Parathyroid adenoma (tissue), 2 donors: Measurements from ENCODE around the gene CLCN2.
A peak's percentile ranks its signal among the peaks of the same experiment; 100 is the strongest.

Experiments used
- H2AFZ ChIP-seq: fragments of 300-600 bp; sonication (generic); one replicate; pipeline ENCODE4 v1.7.0; 2017; ENCODE audit warnings: antibody characterized with exemption, mild to moderate bottlenecking
- H3K27ac ChIP-seq: fragments of 300-600 bp; sonication (generic); one replicate; pipeline ENCODE4 v1.7.0; 2017
- H3K27me3 ChIP-seq: fragments of 300-600 bp; sonication (generic); one replicate; pipeline ENCODE4 v1.7.0; 2017; ENCODE audit warnings: low read length; ENCODE audit not compliant: control insufficient read depth, insufficient read depth
- H3K36me3 ChIP-seq: fragments of 300-600 bp; sonication (generic); one replicate; pipeline ENCODE4 v1.7.0; 2017; ENCODE audit warnings: low read length; ENCODE audit not compliant: control insufficient read depth, insufficient read depth
- H3K4me1 ChIP-seq: fragments of 300-600 bp; sonication (generic); one replicate; pipeline ENCODE4 v1.7.0; 2017; ENCODE audit warnings: control low read depth
- H3K4me2 ChIP-seq: fragments of 300-600 bp; sonication (generic); one replicate; pipeline ENCODE4 v1.7.0; 2017; ENCODE audit warnings: low read length
- H3K4me3 ChIP-seq: fragments of 300-600 bp; sonication (generic); one replicate; pipeline ENCODE4 v1.7.0; 2017; ENCODE audit warnings: low read depth, low read length
- H3K79me2 ChIP-seq: fragments of 300-600 bp; sonication (generic); one replicate; pipeline ENCODE4 v1.7.0; 2017; ENCODE audit warnings: control low read depth
- H3K9ac ChIP-seq: fragments of 300-600 bp; sonication (generic); one replicate; pipeline ENCODE4 v1.7.0; 2017; ENCODE audit warnings: mild to moderate bottlenecking
- H3K9me3 ChIP-seq: fragments of 300-600 bp; sonication (generic); one replicate; pipeline ENCODE4 v1.7.0; 2017; ENCODE audit warnings: low read length; ENCODE audit not compliant: control insufficient read depth
- TF ChIP-seq, protein P1 (sequence below): fragments of 300-600 bp; sonication (generic); IDR thresholded peaks from one replicate; pipeline ENCODE4 v1.7.0; 2017; ENCODE audit warnings: antibody characterized with exemption, mild to moderate bottlenecking
- donor health status: primary hyperparathyroidism.

Gene CLCN2

DNA sequence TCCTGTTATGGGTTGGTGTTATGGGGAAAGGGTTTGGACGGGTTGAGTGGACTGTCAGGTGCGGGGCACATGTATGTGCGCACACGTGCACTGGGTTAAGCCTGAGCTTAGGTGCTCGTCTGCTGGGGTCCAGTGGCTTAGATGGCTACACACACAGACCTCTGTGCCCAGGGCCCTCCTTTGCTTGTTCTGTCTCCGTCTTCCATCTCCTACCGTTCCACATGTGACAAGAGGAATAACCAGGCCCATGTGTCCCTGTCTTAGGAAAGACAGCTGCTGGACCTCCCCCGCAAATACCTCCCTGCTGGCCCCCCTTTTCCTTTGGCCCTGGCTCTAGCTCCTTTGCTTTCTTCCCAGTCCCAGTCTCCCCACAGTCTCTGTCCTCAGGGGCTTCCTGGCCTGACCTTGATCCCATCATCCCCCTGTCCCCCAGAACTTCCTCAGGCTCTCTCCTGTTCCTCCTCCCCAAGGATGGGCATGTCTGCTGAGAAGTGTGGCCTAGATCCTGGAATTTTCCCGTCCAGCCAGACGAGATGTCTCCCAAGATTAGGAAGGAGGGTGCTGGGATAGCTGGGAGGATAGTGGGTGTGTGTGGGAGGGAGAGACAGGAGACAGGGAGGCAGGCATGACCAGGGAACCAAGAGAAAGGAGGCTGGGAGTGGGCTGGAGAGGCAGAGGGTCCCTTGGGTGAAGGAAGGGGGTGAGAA lies 17.4 kb upstream of the CLCN2 start:
- Histone ChIP-seq H3K9ac (no peak overlapping the region), H3K4me3 (no peak overlapping the region), H3K9me3 (no peaks in the 10 kb centered on the region), H3K79me2 (no peaks in the 10 kb centered on the region), H3K4me1 (no peaks in the 10 kb centered on the region), H2AFZ (peak overlapping the region; percentile 22), H3K4me2 (no peak overlapping the region), H3K27ac (peak overlapping the region; percentile 42), H3K27me3 (no peaks in the 10 kb centered on the region), H3K36me3 (no peaks in the 10 kb centered on the region)
- TF ChIP-seq, protein P1, sequence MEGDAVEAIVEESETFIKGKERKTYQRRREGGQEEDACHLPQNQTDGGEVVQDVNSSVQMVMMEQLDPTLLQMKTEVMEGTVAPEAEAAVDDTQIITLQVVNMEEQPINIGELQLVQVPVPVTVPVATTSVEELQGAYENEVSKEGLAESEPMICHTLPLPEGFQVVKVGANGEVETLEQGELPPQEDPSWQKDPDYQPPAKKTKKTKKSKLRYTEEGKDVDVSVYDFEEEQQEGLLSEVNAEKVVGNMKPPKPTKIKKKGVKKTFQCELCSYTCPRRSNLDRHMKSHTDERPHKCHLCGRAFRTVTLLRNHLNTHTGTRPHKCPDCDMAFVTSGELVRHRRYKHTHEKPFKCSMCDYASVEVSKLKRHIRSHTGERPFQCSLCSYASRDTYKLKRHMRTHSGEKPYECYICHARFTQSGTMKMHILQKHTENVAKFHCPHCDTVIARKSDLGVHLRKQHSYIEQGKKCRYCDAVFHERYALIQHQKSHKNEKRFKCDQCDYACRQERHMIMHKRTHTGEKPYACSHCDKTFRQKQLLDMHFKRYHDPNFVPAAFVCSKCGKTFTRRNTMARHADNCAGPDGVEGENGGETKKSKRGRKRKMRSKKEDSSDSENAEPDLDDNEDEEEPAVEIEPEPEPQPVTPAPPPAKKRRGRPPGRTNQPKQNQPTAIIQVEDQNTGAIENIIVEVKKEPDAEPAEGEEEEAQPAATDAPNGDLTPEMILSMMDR: no peak

DNA sequence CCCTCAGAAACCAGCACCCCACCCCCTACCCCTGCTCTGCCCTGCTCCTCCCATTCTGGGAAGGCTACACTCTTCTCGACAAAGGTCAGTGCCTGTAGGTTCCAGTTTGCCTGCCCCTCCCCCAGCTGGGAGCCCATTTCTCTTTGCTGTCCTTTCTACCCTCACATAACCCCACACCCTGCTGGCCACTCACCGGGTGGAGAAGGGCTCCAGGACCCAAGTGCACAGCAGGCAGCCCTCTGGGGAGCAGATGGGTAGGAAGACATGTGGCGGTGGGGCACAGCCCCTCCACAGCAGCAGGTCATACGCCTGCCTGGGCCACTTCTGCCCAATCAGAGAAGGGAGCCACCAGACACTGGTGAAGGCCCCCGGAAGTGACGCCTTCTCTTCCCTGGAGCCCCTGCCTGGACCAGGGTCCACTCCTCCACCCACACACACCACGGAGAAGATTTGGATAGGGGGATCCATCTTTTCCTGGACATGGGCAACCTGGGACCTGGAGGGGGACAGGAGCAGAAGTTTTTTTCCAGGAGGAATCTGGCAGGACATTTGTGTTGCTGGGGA lies 16.6 kb upstream of the CLCN2 start, which contains the start of gene THPO:
Gene THPO (minus strand): TSS at position 326 of the 564 bp plus-strand sequence. CDS start 1,948 bp downstream, outside the sequence.
- no peaks in the 10 kb centered on the region for H3K36me3 ChIP-seq
- no peak within 1 kb of the TSS for H3K9ac ChIP-seq
- peak within 1 kb of the TSS; percentile 22 for H2AFZ ChIP-seq
- H3K9me3 ChIP-seq: no peaks in the 10 kb centered on the region
- H3K27me3 ChIP-seq: no peaks in the 10 kb centered on the region
- no peaks in the 10 kb centered on the region for H3K79me2 ChIP-seq
- no peak within 1 kb of the TSS for H3K4me2 ChIP-seq
- no peaks in the 10 kb centered on the region for H3K4me1 ChIP-seq
- H3K27ac ChIP-seq: peak within 1 kb of the TSS; percentile 42
- H3K4me3 ChIP-seq: no peak within 1 kb of the TSS
- TF ChIP-seq, protein P1: no peak

GRCh38 chr3:184377374-184377773 lies 16.0 kb upstream of the CLCN2 start:
- Histone ChIP-seq H3K9me3 (no peaks in the 10 kb centered on the region), H3K36me3 (no peaks in the 10 kb centered on the region), H3K27ac (no peak overlapping the region), H3K79me2 (no peaks in the 10 kb centered on the region), H3K4me2 (no peak overlapping the region), H3K27me3 (no peaks in the 10 kb centered on the region), H3K4me1 (no peaks in the 10 kb centered on the region), H3K9ac (no peak overlapping the region), H3K4me3 (no peak overlapping the region), H2AFZ (no peak overlapping the region)
- TF ChIP-seq, protein P1: no peak

DNA sequence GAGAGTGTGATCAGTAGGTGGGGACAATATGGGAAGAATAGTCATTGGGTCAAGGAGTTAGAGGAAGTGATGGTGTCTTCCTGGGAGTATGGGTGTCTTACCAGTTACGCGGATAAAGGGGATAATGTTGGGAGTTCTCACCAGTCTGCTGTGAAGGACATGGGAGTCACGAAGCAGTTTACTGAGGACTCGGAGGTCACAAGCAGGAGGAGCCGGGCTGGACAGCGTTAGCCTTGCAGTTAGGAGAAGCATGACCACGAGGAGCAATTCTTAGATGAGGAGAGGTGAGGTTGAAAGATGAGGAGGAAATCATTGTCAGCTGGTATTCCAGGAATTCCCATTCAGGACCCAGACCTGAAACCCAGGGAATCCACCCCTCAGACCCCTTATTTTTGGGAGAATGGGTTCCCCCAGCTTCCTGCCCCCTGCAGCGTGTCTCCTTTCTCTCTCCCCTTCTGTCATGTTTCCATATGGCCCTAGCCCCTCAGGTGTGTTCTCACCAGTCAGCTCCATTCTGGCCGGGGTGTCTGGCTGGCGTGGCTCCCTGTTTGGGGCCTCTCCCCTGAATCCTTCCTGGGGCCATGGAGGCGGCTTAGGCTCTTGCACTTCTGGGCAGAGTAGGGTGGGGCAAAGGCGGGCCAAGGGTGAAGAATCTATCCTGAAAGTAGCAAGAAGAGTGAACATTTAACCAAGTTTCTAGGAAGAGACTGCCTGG lies 14.5 kb upstream of the CLCN2 start:
- TF ChIP-seq, protein P1: no peak
- Histone ChIP-seq H3K4me1 (peaks cover 6% of the 10 kb centered on the region), H3K27me3 (no peaks in the 10 kb centered on the region), H3K9ac (no peak overlapping the region), H3K4me3 (no peak overlapping the region), H3K79me2 (no peaks in the 10 kb centered on the region), H3K27ac (no peak overlapping the region), H3K4me2 (no peak overlapping the region), H3K36me3 (no peaks in the 10 kb centered on the region), H3K9me3 (no peaks in the 10 kb centered on the region), H2AFZ (no peak overlapping the region)
